Gastrocnemius medialis (tissue), 4 donors: ENCODE results near the gene KCP. TPM values are rescaled to one million over a fixed set of nuclear protein-coding genes. Genes with fewer than 3 reads are reported as not detected.

Experiments
- ATAC-seq, 2 donors: fragments of 150-250 bp; one replicate each; pipeline ENCODE4 v1.9.1; 2016
- DNase-seq, 2 donors: peaks; one replicate each; pipeline ENCODE4 v3.0.0-alpha.2; 2019
- H3K27ac ChIP-seq, 4 donors: fragments of 200-600 bp; sonication (generic); 1 replicate in 1 of 4; 2 replicates in 3 of 4; pipeline ENCODE4 v1.5.1; 2016 to 2018; ENCODE audit warnings: mild to moderate bottlenecking in 2 of 4, moderate library complexity in 1 of 4
- H3K27me3 ChIP-seq, 3 donors: fragments of 200-600 bp; sonication (generic) in 2 of 3; 1 replicate in 1 of 3; 2 replicates in 2 of 3; pipeline versions ENCODE4 v1.5.1 to v1.6.0; 2016 to 2019; ENCODE audit warnings: mild to moderate bottlenecking in 1 of 3, moderate library complexity in 1 of 3
- H3K36me3 ChIP-seq, 2 donors: fragments of 200-600 bp; sonication (generic) in 1 of 2; one replicate each; pipeline ENCODE4 v1.5.1; 2017 to 2018
- H3K4me1 ChIP-seq, 2 donors: fragments of 200-600 bp; sonication (generic) in 1 of 2; one replicate each; pipeline ENCODE4 v1.5.1; 2016 to 2017; ENCODE audit warnings: mild to moderate bottlenecking in 2 of 2
- H3K4me3 ChIP-seq, 4 donors: fragments of 200-600 bp; sonication (generic) in 3 of 4; 1 replicate in 1 of 4; 2 replicates in 3 of 4; pipeline ENCODE4 v1.5.1; 2016 to 2019; ENCODE audit warnings: mild to moderate bottlenecking in 2 of 4
- H3K9me3 ChIP-seq, 3 donors: fragments of 200-600 bp; sonication (generic) in 2 of 3; 1 replicate in 1 of 3; 2 replicates in 2 of 3; pipeline ENCODE4 v1.5.1; 2016 to 2019
- CTCF ChIP-seq, 5 experiments: fragments of 450-650 bp in 3 of 5; fragments of 200-600 bp in 2 of 5; sonication (generic) in 2 of 5; IDR thresholded peaks in 4 of 5; conservative IDR thresholded peaks in 1 of 5; 1 replicate in 4 of 5; 2 replicates in 1 of 5; pipeline ENCODE4 v1.5.1; 2016 to 2019; ENCODE audit warnings: antibody characterized with exemption in 5 of 5, mild to moderate bottlenecking in 3 of 5, moderate library complexity in 3 of 5
- POLR2A ChIP-seq, 2 donors: fragments of 450-650 bp; IDR thresholded peaks; one replicate each; pipeline ENCODE4 v1.6.1; 2017; ENCODE audit warnings: antibody characterized with exemption in 2 of 2, mild to moderate bottlenecking in 2 of 2, moderate library complexity in 2 of 2
- in situ Hi-C, 4 donors: fragments of 200-750 bp; cut with MboI; loops; one replicate each; pipeline versions ENCODE4 v1.15.0 to v1.8.0; 2017; ENCODE audit warnings: low sequenced_read_pairs in 4 of 4
- intact Hi-C: fragments of 100-400 bp; cut with DNase I; formaldehyde crosslinking; loops from one replicate; pipeline ENCODE4 v1.15.1; 2023; ENCODE audit warnings: low total_unique reads
- total RNA-seq, 4 donors: library from RNA; depleted of rRNA; stranded (reverse); fragments of >200 nt; gene quantifications; one replicate each; pipeline versions ENCODE4 v1.1.0 to v1.2.3, GENCODE V29; 2016

The KCP gene
- total RNA-seq, 4 donors from 2014 or later: 0.10 TPM; not detected in 3

GRCh38 chr7:128854396-128854795, 56.1 kb downstream of the KCP start:
- in situ Hi-C loops (loop anchor here in 1 of 4 donors (25.0 kb wide), 1 partner anchor 392 kb away; the partner anchor contains the start of gene HILPDA), intact Hi-C loops (no loop called here)
- Histone ChIP-seq H3K4me3 (no peak overlapping the region), H3K36me3 (peaks cover 4 to 79% of the 10 kb centered on the region in 2 donors), H3K27ac (peak overlapping the region; percentile 55 to 99 (median 96)), H3K9me3 (no peaks in the 10 kb centered on the region), H3K4me1 (peaks cover 6 to 17% of the 10 kb centered on the region in 2 donors), H3K27me3 (no peaks in the 10 kb centered on the region)
- ATAC-seq (no peak), DNase-seq (no peak)
- TF ChIP-seq CTCF (IDR thresholded peaks at IDR 0.05 in 4 of 5, conservative IDR thresholded peaks at IDR 0.05 in 1 of 5): no peak
- TF ChIP-seq POLR2A (IDR thresholded peaks at IDR 0.05): no peak

- H3K4me1 ChIP-seq: peaks cover 1 to 12% of the 10 kb centered on the region in 2 donors
- no peaks in the 10 kb centered on the region for H3K9me3 ChIP-seq
- H3K4me3 ChIP-seq: no peak overlapping the region
- H3K27ac ChIP-seq: peak overlapping the region; percentile 55 to 99 (median 96)
- peaks cover 4 to 85% of the 10 kb centered on the region in 2 donors for H3K36me3 ChIP-seq
- intact Hi-C loops: no loop called here
- no peak for ATAC-seq
- DNase-seq: no peak
- TF ChIP-seq POLR2A (IDR thresholded peaks at IDR 0.05) (no peak), CTCF (IDR thresholded peaks at IDR 0.05 in 4 of 5, conservative IDR thresholded peaks at IDR 0.05 in 1 of 5) (no peak)
- in situ Hi-C loops: loop anchor here in 1 of 4 donors (25.0 kb wide), 1 partner anchor 391 kb away; the partner anchor contains the start of gene HILPDA
- no peaks in the 10 kb centered on the region for H3K27me3 ChIP-seq
Observed at GRCh38 chr7:128853799-128854198, 56.7 kb downstream of the KCP start.

GRCh38 chr7:128852537-128853254, 57.8 kb downstream of the KCP start:
- Histone ChIP-seq H3K4me1 (peaks cover 0 to 5% of the 10 kb centered on the region in 2 donors), H3K27me3 (no peaks in the 10 kb centered on the region), H3K36me3 (peaks cover 4 to 96% of the 10 kb centered on the region in 2 donors), H3K27ac (peak overlapping the region; percentile 55 to 99 (median 96)), H3K4me3 (no peak overlapping the region), H3K9me3 (no peaks in the 10 kb centered on the region)
- intact Hi-C loops (no loop called here), in situ Hi-C loops (loop anchor here in 1 of 4 donors (25.0 kb wide), 1 partner anchor 390 kb away; the partner anchor contains the start of gene HILPDA)
- TF ChIP-seq CTCF (IDR thresholded peaks at IDR 0.05 in 4 of 5, conservative IDR thresholded peaks at IDR 0.05 in 1 of 5): no peak
- peak in 1 of 2 donors; percentile 5 for TF ChIP-seq POLR2A (IDR thresholded peaks at IDR 0.05)
- no peak for DNase-seq
- no peak for ATAC-seq

GRCh38 chr7:128849804-128850490, 60.6 kb downstream of the KCP start:
- Histone ChIP-seq H3K27ac (peak overlapping the region; percentile 55 to 99 (median 96)), H3K36me3 (peaks cover 4 to 100% of the 10 kb centered on the region in 2 donors), H3K4me3 (no peak overlapping the region), H3K27me3 (no peaks in the 10 kb centered on the region), H3K9me3 (no peaks in the 10 kb centered on the region), H3K4me1 (no peaks in the 10 kb centered on the region)
- in situ Hi-C loops: loop anchor here in 1 of 4 donors (25.0 kb wide), 1 partner anchor 388 kb away; the partner anchor contains the start of gene HILPDA
- DNase-seq: no peak
- intact Hi-C loops: no loop called here
- ATAC-seq: no peak
- TF ChIP-seq POLR2A (IDR thresholded peaks at IDR 0.05) (no peak), CTCF (IDR thresholded peaks at IDR 0.05 in 4 of 5, conservative IDR thresholded peaks at IDR 0.05 in 1 of 5) (no peak)
